ENCODE data around the gene KRT28.
"Not testable (repeated sequence)": the region's sequence is repeated elsewhere in the genome, so short reads cannot be mapped to it uniquely, and the experiment has no call there.

KRT28 gene

GRCh38 chr17:40777459-40777858 lies 22.3 kb downstream of the KRT28 start:
- no peak for DNase-seq

- DNase-seq: no peak
Measured at GRCh38 chr17:40775945-40776344, 23.8 kb downstream of the KRT28 start.

DNA sequence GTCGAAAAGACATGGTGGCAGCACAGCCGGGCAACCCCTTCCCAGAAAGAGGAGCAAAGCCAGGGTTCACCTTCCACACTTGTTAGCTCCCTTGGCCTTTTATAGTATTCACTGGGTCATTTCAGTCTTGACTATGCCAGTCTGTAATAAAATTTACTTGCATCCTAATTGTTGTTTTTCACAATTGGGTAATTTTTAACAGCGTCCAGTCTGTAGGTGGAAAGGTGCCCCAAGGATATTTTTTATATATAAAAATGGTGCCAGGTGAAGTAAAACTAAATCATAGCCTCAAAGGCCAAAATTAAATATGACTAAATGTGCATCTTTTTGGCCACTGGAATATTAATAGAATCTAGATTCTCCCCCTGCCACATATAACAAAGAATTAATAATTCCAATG lies 27.7 kb downstream of the KRT28 start, which contains the start of gene KRT26:
Gene KRT26, minus strand, starts transcription at position 101 of the 400 bp plus-strand sequence. Its CDS starts 88 bp downstream, at position 13.
- DNase-seq: no peak

- DNase-seq: no peak
Measured at GRCh38 chr17:40765657-40766056, 34.1 kb downstream of the KRT28 start.

- no peak for DNase-seq
Measured at GRCh38 chr17:40763752-40764151, 36.0 kb downstream of the KRT28 start.

- DNase-seq: no peak
Measured at GRCh38 chr17:40760105-40761016, 39.4 kb downstream of the KRT28 start.

GRCh38 chr17:40755231-40755630 lies 44.5 kb downstream of the KRT28 start, which contains the start of gene KRT25:
TSS of gene KRT25 (minus strand) at chr17:40755331. CDS start at chr17:40755271, 60 bp downstream.
- no peak for DNase-seq

- DNase-seq: no peak
Measured at GRCh38 chr17:40753804-40754203, 46.0 kb downstream of the KRT28 start.

DNA sequence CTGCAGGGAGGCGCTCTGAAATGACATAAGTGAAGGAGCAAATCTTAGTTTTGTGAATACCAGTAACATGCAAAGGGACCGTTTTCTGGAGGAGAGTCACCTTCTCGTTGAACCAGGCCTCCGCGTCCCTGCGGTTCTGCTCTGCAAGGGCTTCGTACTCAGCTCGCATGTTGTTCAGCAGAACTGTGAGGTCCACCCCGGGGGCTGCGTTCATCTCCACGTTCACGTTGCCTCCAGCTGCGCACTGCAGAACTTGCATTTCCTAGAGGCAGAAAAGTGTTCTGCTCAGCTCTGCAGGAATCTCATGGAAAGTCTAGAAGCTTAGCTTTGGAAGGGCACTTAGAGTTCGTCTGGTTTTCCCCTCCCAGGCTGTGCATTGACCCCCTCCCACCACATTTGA lies 48.7 kb downstream of the KRT28 start:
- DNase-seq: no peak

DNA sequence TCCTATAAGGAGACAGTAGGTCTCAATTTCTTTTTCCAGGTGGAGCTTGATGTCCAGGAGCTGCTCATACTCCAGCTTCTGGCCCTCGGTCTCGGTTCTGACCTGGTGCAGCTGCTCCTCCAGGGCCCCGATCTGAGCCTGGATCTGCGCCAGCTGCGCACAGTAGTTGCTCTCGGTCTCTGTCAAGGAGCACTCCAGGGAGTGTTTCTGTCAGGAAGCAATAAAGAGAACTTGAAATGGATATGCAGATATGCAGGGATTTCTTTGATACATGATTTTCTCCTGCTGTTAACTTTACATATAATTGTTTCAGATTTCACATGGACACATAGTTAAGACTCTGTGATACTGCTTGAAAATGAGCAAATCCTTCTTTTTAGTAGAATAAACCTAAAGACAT lies 49.4 kb downstream of the KRT28 start:
- DNase-seq: no peak

DNA sequence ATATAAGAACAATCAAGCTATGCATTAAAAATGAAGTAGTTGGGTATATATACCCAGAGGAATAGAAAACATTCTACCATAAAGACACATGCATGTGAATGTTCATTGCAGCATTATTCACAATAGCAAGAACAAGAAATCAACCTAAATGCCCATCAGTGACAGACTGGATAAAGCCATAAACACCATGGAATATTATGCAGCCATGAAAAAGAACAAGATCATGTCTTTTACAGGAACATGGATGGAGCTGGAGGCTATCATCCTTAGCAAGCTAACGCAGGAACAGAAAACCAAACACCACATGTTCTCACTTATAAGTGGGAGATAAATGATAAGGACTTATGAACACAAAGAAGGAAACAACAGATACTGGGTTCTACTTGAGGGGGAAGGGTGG lies 51.1 kb downstream of the KRT28 start:
- not testable (repeated sequence) for DNase-seq

All from NCI-H446 treated with DMSO at 0.1 percent for 48 hours (cell line).